Measurements from ENCODE around the gene CCPG1. TPM values are rescaled to one million over a fixed set of nuclear protein-coding genes. Genes with fewer than 3 reads are reported as not detected.

CCPG1 gene
- total and polyA plus RNA-seq, 8 donors, result 16.2 to 88.5 (median 68.0) TPM

GRCh38 chr15:55398243-55398642 lies 9.9 kb downstream of the CCPG1 start:
- no peak for DNase-seq
- no peaks in the 10 kb centered on the region for H3K36me3 ChIP-seq
- FAIRE-seq, result no peak
- no peak for ATAC-seq
- peaks cover 4 to 7% (median 7%) of the 10 kb centered on the region in 3 donors for H3K4me1 ChIP-seq
- no peak overlapping the region for H3K27ac ChIP-seq
- TF ChIP-seq CTCF (IDR thresholded peaks at IDR 0.05), result no peak
- no peaks in the 10 kb centered on the region for H3K27me3 ChIP-seq
- H3K9me3 ChIP-seq, result no peaks in the 10 kb centered on the region
- H3K4me3 ChIP-seq, result no peak overlapping the region
- intact Hi-C loops (cut with DNase I), result no loop called here
- WGBS, 2 donors, result 87 to 93% methylated on average over 5 of the region's 5 CpGs

- no peaks in the 10 kb centered on the region for H3K4me1 ChIP-seq
- TF ChIP-seq CTCF (IDR thresholded peaks at IDR 0.05), result no peak
- H3K9me3 ChIP-seq, result no peaks in the 10 kb centered on the region
- 93 to 95% methylated on average over 1 of the region's 1 CpG for WGBS, 2 donors
- no peak overlapping the region for H3K27ac ChIP-seq
- no peak for DNase-seq
- ATAC-seq, result peak in 2 of 4 donors; percentile 29 to 35
- no peaks in the 10 kb centered on the region for H3K27me3 ChIP-seq
- no peak for FAIRE-seq
- intact Hi-C loops (cut with DNase I), result no loop called here
- no peaks in the 10 kb centered on the region for H3K36me3 ChIP-seq
- H3K4me3 ChIP-seq, result no peak overlapping the region
Measured at GRCh38 chr15:55394694-55395093, 13.5 kb downstream of the CCPG1 start.

- no peak for DNase-seq
- Histone ChIP-seq H3K4me3 (no peak overlapping the region), H3K27me3 (no peaks in the 10 kb centered on the region), H3K36me3 (peaks cover 0 to 18% (median 8%) of the 10 kb centered on the region in 3 donors), H3K9me3 (no peaks in the 10 kb centered on the region), H3K27ac (no peak overlapping the region), H3K4me1 (peaks cover 0 to 4% (median 3%) of the 10 kb centered on the region in 3 donors)
- no peak for TF ChIP-seq CTCF (IDR thresholded peaks at IDR 0.05)
- intact Hi-C loops (cut with DNase I), result no loop called here
- FAIRE-seq, result no peak
- ATAC-seq, result no peak
Measured at GRCh38 chr15:55389264-55389607, 18.9 kb downstream of the CCPG1 start.

GRCh38 chr15:55387027-55387426 lies 21.1 kb downstream of the CCPG1 start:
- Histone ChIP-seq H3K36me3 (peaks cover 0 to 21% (median 9%) of the 10 kb centered on the region in 3 donors), H3K27ac (no peak overlapping the region), H3K9me3 (no peaks in the 10 kb centered on the region), H3K4me1 (peaks cover 0 to 4% (median 3%) of the 10 kb centered on the region in 3 donors), H3K27me3 (no peaks in the 10 kb centered on the region), H3K4me3 (no peak overlapping the region)
- DNase-seq, result no peak
- no peak for ATAC-seq
- intact Hi-C loops (cut with DNase I), result no loop called here
- TF ChIP-seq CTCF (IDR thresholded peaks at IDR 0.05), result no peak
- FAIRE-seq, result no peak

- H3K4me3 ChIP-seq, result no peak overlapping the region
- intact Hi-C loops (cut with DNase I), result no loop called here
- no peak overlapping the region for H3K27ac ChIP-seq
- DNase-seq (no peak), FAIRE-seq (no peak), ATAC-seq (no peak)
- no peaks in the 10 kb centered on the region for H3K27me3 ChIP-seq
- H3K9me3 ChIP-seq, result no peaks in the 10 kb centered on the region
- peaks cover 0 to 34% (median 16%) of the 10 kb centered on the region in 3 donors for H3K36me3 ChIP-seq
- 100% methylated on average over 2 of the region's 2 CpGs for WGBS, 2 donors
- TF ChIP-seq CTCF (IDR thresholded peaks at IDR 0.05), result no peak
- H3K4me1 ChIP-seq, result no peaks in the 10 kb centered on the region
Measured at GRCh38 chr15:55383687-55384086, 24.5 kb downstream of the CCPG1 start.
